GM18909 (cell line): ENCODE data around the gene NR2F1-AS1.

Experiments
- ATAC-seq: cut with Tn5 transposase; IDR thresholded peaks from one replicate; pipeline ENCODE4 v1.9.1; 2021; ENCODE audit warnings: mild to moderate bottlenecking; ENCODE audit not compliant: unreplicated experiment, poor library complexity

Gene NR2F1-AS1

DNA sequence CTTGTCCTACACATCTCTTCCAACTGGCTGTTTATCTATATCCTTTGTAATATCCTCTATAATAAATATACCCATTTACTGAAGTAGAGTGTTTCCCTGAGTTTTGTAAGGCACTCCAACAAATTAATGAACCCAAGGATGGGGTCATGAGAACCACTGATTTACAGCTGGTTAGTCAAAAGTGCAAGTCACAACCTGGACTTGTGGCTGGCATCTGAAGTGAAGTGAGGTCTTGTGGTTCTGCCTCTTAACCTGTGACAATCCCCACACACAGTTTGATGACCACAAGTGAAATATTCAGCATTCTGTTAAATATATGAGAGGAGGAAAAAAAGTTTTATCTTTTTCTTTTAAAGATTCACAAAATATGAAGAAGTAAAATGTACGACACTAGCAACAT, 126.1 kb downstream of the NR2F1-AS1 start:
- ATAC-seq, result no peak

DNA sequence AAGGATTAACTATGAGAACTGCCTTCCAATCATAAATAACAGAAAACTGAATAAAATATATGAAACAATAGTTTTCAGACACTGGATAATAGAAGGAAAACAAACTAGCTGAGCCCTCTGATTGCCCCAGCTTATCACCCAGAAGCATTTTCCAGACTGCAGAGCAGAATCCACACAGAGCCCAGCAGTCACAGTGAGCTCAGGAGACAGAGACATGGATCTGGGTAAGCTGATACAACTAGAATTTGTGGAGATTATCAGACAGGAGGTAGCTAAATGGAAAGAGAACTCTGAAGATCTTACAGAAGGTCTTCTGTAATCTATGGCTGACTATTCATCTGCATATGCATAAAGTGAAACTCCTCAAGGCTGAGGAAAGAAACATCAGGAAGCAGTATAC, 128.8 kb downstream of the NR2F1-AS1 start:
- ATAC-seq, result no peak

DNA sequence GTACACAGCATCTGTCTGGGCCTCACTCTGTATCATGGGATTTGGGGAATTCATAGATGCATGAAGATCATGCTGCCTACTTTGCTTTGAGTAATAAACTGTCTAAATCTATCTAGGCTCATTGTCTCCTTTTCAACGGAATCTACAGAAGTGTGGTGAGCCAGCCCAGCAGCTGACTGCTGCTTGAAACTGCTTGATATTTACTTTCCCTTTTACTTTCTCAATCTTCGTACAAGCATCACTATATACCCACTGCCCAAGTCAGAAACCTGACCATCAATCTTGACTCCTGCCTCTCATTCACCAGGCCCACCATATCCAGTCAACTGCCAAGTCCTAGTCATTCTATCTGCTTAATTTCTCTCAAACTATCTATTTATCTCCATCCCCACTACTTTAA, 142.9 kb downstream of the NR2F1-AS1 start:
- ATAC-seq, result no peak

- no peak for ATAC-seq
Measured at GRCh38 chr5:93436083-93436482, 144.9 kb downstream of the NR2F1-AS1 start.

- ATAC-seq, result no peak
Measured at GRCh38 chr5:93433422-93433821, 147.6 kb downstream of the NR2F1-AS1 start.

DNA sequence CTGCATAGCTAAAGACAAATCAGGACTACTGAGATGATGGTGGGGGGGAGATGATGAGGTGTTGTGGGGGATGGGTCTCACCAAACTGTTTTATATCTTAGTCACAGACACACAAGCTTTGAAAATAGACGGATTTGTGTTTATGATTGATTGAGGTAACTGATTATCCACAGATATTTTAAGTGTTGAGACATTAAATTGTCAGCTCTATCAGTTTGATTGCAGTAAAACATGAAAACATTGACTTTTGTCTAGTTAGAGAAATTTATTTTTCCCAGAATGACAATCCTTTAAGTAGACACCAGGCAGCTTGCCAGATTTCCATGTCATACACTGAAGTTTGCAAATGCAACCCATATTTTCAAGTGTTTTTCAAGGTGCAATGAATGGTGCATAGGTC, 149.8 kb downstream of the NR2F1-AS1 start:
- ATAC-seq, result no peak

DNA sequence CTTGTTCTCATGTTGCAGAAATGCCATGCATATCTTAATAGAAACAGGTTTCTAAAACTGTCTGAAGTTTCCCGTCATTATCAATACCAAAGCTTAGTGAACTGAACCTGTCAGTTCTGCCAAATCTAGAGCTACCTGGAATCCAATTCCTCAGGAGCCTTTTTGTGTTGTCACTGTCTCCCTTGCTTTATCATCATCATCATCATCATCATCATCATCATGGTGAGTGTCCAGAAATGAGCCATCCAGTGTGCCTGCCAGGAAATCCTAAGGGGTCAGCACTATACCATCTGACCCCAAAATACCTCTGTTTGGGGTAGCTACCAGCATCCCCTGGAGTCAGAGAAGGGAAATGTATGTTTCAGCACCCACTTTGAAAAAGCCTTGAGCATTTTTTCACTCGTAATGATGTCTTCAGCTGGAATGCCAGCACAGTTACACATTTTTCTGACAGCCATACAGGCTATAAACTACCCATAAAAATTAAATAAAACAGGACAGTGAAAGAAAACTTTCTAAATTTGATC, 150.3 kb downstream of the NR2F1-AS1 start:
- no peak for ATAC-seq

DNA sequence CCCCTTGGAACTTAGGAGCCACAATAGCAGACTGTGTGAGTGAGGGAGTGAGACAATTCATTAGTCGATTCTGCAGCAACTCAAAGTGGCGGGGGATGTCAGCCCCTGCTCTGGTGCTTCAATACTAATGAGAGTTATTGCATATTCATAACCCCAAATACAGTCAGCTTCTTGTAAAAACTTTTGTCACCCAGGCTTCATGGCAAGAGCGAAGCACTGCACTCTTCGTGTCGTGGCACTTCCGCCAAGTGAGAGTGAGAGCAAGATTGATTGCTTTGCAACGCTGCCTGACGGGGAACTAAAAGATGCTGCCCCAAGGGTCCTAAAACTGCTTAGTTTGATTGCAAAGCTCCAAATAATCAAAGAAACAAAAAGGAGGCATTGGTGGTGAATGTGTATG, 150.9 kb downstream of the NR2F1-AS1 start:
- no peak for ATAC-seq

- ATAC-seq, result no peak
Measured at GRCh38 chr5:93428868-93429267, 152.2 kb downstream of the NR2F1-AS1 start.

DNA sequence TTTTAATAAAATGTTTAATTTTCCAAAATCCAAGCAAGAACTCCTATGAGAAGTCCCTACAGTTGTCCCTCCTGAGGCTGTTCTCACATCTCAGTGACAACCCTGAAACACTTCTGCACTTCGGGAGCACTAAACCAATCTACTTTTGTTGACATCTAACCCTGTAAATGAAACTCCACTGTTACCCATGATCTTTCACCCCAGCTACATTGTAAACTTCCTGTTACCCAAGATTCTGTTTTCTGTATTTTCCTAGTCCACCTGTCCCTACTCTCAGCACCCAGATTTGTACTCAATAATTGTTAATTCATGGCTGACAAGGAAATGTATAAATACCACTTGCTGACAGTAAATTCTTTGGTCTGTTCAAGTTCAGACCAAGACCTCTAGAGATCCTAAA, 153.7 kb downstream of the NR2F1-AS1 start:
- ATAC-seq, result no peak

GRCh38 chr5:93425096-93425495, 155.9 kb downstream of the NR2F1-AS1 start:
- ATAC-seq, result no peak

GRCh38 chr5:93423300-93423699, 157.7 kb downstream of the NR2F1-AS1 start:
- ATAC-seq, result no peak

GRCh38 chr5:93422652-93423280, 158.3 kb downstream of the NR2F1-AS1 start:
- no peak for ATAC-seq

GRCh38 chr5:93421987-93422401, 159.0 kb downstream of the NR2F1-AS1 start:
- no peak for ATAC-seq

DNA sequence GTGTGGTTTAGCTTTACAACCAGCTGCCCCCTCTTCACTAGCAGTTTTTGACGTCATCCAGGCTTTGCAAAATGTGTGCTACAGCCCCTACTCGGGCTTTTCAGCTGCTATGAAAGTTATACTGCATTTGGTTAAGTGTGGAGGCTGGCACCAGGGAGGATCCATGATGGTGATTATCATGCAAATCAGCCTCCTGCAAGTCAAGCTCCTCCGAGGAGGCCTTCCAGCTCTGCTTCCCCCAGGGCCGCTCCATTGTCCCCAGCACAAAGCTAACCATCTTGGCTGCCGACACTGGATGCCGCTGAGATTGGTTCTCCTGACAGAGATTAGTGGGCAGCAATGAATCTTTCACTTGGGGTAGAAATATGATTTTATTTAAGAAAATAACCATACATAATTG, 159.6 kb downstream of the NR2F1-AS1 start:
- ATAC-seq, result no peak

DNA sequence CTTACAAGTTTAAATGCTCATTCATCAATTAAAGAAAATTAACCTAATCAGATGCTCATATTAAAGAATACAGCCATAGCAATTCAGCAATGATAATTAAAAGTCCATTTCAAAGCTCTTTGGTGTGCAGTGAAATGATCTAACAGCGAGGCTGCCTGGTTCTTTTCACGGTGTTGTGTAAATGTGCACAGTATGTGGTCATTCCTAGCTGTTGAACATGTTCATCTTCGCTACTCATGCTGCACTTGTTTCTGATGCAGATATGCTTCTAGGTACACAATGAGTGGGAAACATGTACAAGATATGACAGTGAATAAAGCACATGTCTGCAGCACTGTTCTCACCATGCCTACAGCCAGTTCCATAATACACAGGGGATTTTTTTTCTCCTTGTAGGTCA, 163.5 kb downstream of the NR2F1-AS1 start:
- ATAC-seq, result no peak

DNA sequence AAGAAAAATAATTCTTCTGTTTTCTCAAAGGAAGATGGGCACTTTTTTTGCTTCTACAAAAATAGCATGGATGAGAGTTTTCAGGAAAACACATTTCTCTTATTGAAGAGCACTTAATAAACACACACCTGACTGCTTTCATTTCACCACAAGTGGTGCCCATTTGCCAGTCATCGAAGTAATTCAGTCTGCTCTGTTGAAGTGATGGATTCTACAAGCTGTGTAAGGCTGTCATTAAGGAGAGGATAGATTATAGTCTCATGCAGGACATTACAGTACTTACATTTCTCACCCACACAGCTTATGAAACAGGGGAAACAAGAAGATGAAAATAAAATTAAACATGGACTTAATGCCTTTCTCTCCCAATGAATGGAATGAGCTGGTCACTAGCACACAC, 165.2 kb downstream of the NR2F1-AS1 start:
- ATAC-seq, result no peak

GRCh38 chr5:93411716-93412115, 169.3 kb downstream of the NR2F1-AS1 start:
- no peak for ATAC-seq

GRCh38 chr5:93409691-93410090, 171.3 kb downstream of the NR2F1-AS1 start:
- no peak for ATAC-seq

DNA sequence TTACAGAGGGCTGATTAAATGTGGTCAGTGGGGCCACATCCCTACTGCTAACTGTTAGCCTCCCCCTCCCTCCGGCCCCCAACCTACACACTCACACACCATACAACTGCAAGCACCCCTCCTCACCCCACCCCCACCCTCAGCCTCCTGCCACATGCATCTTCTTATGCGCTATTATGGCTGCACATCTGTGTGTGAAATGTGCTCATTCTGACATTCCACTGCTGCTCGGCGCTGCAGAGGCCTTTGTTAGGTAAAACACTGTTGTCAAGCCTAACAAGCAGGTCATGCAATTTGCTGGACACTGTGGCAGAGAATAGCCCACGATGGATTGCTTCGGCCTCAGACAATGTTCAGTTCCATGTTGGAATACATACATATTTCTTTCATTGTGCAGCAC, 173.6 kb downstream of the NR2F1-AS1 start:
- no peak for ATAC-seq

DNA sequence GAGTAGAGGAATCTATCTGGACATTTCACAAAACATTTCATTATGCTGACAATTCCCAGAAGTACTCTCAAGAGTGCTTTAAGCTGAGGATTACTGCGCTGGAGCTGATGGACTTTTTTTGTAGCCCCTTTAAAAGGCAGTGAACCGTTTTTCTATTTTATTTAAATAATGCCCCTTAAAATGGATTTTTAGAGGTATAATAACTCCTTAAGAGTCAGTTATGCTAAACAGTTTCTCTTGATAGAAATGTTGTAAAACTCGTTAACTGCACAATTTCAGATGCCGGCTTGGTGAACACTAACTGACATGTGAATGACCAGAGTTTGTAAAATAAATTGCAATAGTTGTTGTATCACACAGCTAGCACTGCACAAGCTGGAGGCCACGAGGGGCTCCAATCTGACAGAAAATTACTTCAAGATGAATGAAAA, 174.0 kb downstream of the NR2F1-AS1 start:
- no peak for ATAC-seq

DNA sequence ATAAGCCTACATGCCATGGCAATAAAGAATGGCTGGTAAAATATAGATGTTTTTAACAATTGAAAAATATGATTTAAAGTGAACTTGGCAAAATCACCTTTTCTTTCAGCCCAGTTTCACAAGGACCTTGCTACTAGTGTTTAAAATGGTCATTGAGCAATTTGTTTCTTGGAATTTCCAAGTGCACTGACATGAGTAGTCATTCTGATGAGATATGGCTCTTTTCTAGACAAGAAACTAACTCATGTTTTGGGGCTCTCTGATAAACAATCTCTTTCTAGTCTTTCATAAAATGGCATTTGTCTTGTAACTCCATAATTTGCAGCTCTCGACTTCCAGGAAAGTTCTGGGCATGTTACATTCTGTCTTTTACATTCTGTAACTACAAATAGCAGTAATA, 176.8 kb downstream of the NR2F1-AS1 start:
- ATAC-seq, result no peak
